Keratinocyte (primary cell): ENCODE results near the gene DISC1. TPM values are rescaled to one million over a fixed set of nuclear protein-coding genes. Genes with fewer than 3 reads are reported as not detected.

ENCODE experiments used
- DNase-seq: peaks from one replicate; pipeline ENCODE4 v3.0.0-alpha.2; 2011; ENCODE audit warnings: low read depth, missing footprints, low spot score
- FAIRE-seq: peaks from 2 replicates; lab custom pipeline; 2011; peaks lifted over from hg19 to GRCh38; lab: Jason Lieb, UNC
- H2AFZ ChIP-seq: 2 replicates; pipeline ENCODE4 v1.6.0; 2012; ENCODE audit warnings: low read length, control low read depth, inconsistent platforms; ENCODE audit not compliant: control insufficient read depth
- H3K27ac ChIP-seq: 2 replicates; pipeline ENCODE4 v1.5.1; 2011; ENCODE audit warnings: low read length; ENCODE audit not compliant: control insufficient read depth, insufficient read depth
- H3K27me3 ChIP-seq: 3 replicates; pipeline ENCODE4 v1.6.0; 2011; ENCODE audit warnings: low read length; ENCODE audit not compliant: control insufficient read depth, insufficient read depth; ENCODE audit errors: extremely low read depth
- H3K36me3 ChIP-seq, 2 experiments: 2 replicates in 1 of 2; 3 replicates in 1 of 2; pipeline ENCODE4 v1.5.1; 2011; ENCODE audit warnings: low read length in 2 of 2, mild to moderate bottlenecking in 1 of 2; ENCODE audit not compliant: control insufficient read depth in 2 of 2, insufficient read depth in 2 of 2; ENCODE audit errors: extremely low read depth in 1 of 2
- H3K4me1 ChIP-seq: 3 replicates; pipeline ENCODE4 v1.5.1; 2011; ENCODE audit warnings: low read length; ENCODE audit not compliant: control insufficient read depth, insufficient read depth; ENCODE audit errors: extremely low read depth
- H3K4me2 ChIP-seq: 3 replicates; pipeline ENCODE4 v1.6.0; 2011; ENCODE audit warnings: low read depth, low read length; ENCODE audit not compliant: control insufficient read depth, insufficient read depth; ENCODE audit errors: extremely low read depth
- H3K4me3 ChIP-seq, 3 experiments: fragments of 200-600 bp in 1 of 3; sonication (generic) in 1 of 3; 2 replicates in 2 of 3; 3 replicates in 1 of 3; pipeline ENCODE4 v1.5.1; 2011 to 2016; ENCODE audit warnings: low read length in 3 of 3, mild to moderate bottlenecking in 3 of 3, control low read depth in 2 of 3, inconsistent platforms in 1 of 3, low read depth in 1 of 3, mixed read lengths in 1 of 3, mixed run types in 1 of 3, moderate library complexity in 1 of 3; ENCODE audit not compliant: control insufficient read depth in 2 of 3, insufficient read depth in 2 of 3; ENCODE audit errors: extremely low read depth in 1 of 3
- H3K79me2 ChIP-seq: 2 replicates; pipeline ENCODE4 v1.6.0; 2012; ENCODE audit warnings: low read length; ENCODE audit not compliant: control insufficient read depth, insufficient read depth
- H3K9ac ChIP-seq: 3 replicates; pipeline ENCODE4 v1.6.0; 2011; ENCODE audit warnings: low read length; ENCODE audit not compliant: control insufficient read depth, insufficient read depth; ENCODE audit errors: extremely low read depth
- H3K9me1 ChIP-seq: 3 replicates; pipeline ENCODE4 v1.6.0; 2011; ENCODE audit warnings: low read length; ENCODE audit not compliant: control insufficient read depth, insufficient read depth; ENCODE audit errors: extremely low read depth
- H3K9me3 ChIP-seq: 2 replicates; pipeline ENCODE4 v1.5.1; 2012; ENCODE audit warnings: low read depth, low read length; ENCODE audit not compliant: control insufficient read depth
- H4K20me1 ChIP-seq: 3 replicates; pipeline ENCODE4 v1.6.0; 2011; ENCODE audit warnings: low read length; ENCODE audit not compliant: control insufficient read depth, insufficient read depth; ENCODE audit errors: extremely low read depth
- EZH2 ChIP-seq: IDR thresholded peaks from one replicate; pipeline ENCODE4 v1.6.1; 2012; ENCODE audit warnings: inconsistent platforms, mild to moderate bottlenecking, low read length, moderate library complexity
- dilution Hi-C: fragments of 300-500 bp; cut with MboI; formaldehyde crosslinking; loops from one replicate; pipeline ENCODE4 v1.7.0; 2020; ENCODE audit warnings: low sequenced_read_pairs; ENCODE audit not compliant: extremely low pct_ligation_motif_present
- polyA plus RNA-seq, 5 experiments: library from polyadenylated mRNA; depleted of rRNA in 3 of 5; stranded (reverse) in 3 of 5; stranded (forward) in 1 of 5; unstranded in 1 of 5; fragments of >200 nt; gene quantifications; 1 replicate in 1 of 5; 2 replicates in 3 of 5; 3 replicates in 1 of 5; pipeline versions ENCODE4 v1.2.1 to v1.2.3, GENCODE V29; 2011 to 2012; ENCODE audit warnings: missing spikeins in 2 of 5, low read depth in 1 of 5, low replicate concordance in 1 of 5
- TF ChIP-seq, protein P1 (sequence below), 3 experiments: IDR thresholded peaks in 1 of 3; conservative IDR thresholded peaks in 1 of 3; optimal IDR thresholded peaks in 1 of 3; 2 replicates in 2 of 3; 3 replicates in 1 of 3; pipeline versions ENCODE3 to v1.5.1; 2011; ENCODE audit warnings: low read length in 3 of 3, mild to moderate bottlenecking in 3 of 3, moderate library complexity in 2 of 3, control low read depth in 1 of 3, inconsistent platforms in 1 of 3; ENCODE audit not compliant: insufficient read depth in 2 of 3; ENCODE audit errors: extremely low read depth in 1 of 3

Gene DISC1
- polyA plus RNA-seq, 1 donor (not counting 4 experiments of a cell fraction or from before 2014, with no cell fraction given): 0.47 TPM

DNA sequence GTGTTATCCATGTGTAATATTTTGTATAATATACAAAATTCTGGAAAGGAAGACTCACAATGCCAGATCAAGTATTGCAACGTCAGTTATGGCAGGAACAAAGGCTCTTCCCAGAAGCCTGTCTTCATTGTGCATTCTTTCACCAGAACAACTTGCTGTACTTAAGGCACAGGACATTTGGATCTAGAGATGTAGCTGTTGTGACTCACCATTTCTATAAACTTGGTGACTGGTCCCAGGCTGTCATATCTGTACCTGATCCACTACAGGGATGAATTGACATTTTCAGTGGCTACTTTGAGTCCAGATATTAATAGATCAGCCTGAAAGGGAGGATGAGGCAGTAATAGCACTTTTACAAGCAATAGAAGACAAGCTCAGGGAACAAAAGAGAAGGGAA lies 299.8 kb downstream of the DISC1 start:
- Histone ChIP-seq H3K4me3 (no peak overlapping the region), H4K20me1 (no peaks in the 10 kb centered on the region), H3K4me2 (no peak overlapping the region), H2AFZ (no peak overlapping the region), H3K4me1 (peaks cover 23% of the 10 kb centered on the region), H3K79me2 (no peaks in the 10 kb centered on the region), H3K9me3 (no peaks in the 10 kb centered on the region), H3K27me3 (no peaks in the 10 kb centered on the region), H3K36me3 (no peaks in the 10 kb centered on the region), H3K9me1 (no peaks in the 10 kb centered on the region), H3K27ac (no peak overlapping the region), H3K9ac (no peak overlapping the region)
- DNase-seq (no peak), FAIRE-seq (no peak)
- dilution Hi-C loops: no loop called here
- TF ChIP-seq, protein P1, sequence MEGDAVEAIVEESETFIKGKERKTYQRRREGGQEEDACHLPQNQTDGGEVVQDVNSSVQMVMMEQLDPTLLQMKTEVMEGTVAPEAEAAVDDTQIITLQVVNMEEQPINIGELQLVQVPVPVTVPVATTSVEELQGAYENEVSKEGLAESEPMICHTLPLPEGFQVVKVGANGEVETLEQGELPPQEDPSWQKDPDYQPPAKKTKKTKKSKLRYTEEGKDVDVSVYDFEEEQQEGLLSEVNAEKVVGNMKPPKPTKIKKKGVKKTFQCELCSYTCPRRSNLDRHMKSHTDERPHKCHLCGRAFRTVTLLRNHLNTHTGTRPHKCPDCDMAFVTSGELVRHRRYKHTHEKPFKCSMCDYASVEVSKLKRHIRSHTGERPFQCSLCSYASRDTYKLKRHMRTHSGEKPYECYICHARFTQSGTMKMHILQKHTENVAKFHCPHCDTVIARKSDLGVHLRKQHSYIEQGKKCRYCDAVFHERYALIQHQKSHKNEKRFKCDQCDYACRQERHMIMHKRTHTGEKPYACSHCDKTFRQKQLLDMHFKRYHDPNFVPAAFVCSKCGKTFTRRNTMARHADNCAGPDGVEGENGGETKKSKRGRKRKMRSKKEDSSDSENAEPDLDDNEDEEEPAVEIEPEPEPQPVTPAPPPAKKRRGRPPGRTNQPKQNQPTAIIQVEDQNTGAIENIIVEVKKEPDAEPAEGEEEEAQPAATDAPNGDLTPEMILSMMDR (optimal IDR thresholded peaks at IDR 0.05 in 1 of 3, IDR thresholded peaks at IDR 0.05 in 1 of 3, conservative IDR thresholded peaks at IDR 0.05 in 1 of 3; ENCODE audit: extremely low read depth in 1 of 3, insufficient read depth in 2 of 3, low read length in 3 of 3): no peak
- TF ChIP-seq EZH2: no peak

DNA sequence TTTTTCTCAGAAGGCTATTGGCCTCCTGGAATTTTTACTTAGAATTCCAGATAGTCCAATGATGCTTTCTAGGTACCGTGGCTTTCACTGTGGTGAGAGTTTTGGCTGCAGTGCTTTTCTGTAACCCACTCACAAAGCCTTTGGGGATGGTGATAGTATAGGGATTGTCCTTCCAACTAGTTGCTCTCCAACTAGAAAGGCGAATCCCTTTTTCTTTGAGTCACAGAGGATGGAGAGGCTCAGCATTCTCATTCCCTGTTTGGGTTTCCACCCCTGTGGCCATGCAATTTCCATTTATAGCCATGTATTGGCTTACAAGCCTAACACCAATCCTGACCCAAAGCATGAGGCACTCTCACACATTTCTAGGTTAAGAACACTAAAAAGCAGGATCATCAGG lies 300.3 kb downstream of the DISC1 start:
- Histone ChIP-seq H3K27ac (no peak overlapping the region), H2AFZ (no peak overlapping the region), H3K9ac (no peak overlapping the region), H3K4me3 (no peak overlapping the region), H3K4me1 (peaks cover 28% of the 10 kb centered on the region), H3K79me2 (no peaks in the 10 kb centered on the region), H3K27me3 (no peaks in the 10 kb centered on the region), H3K9me3 (peaks cover 2% of the 10 kb centered on the region), H3K36me3 (no peaks in the 10 kb centered on the region), H3K4me2 (no peak overlapping the region), H4K20me1 (no peaks in the 10 kb centered on the region), H3K9me1 (no peaks in the 10 kb centered on the region)
- FAIRE-seq (no peak), DNase-seq (no peak)
- TF ChIP-seq, protein P1 (optimal IDR thresholded peaks at IDR 0.05 in 1 of 3, IDR thresholded peaks at IDR 0.05 in 1 of 3, conservative IDR thresholded peaks at IDR 0.05 in 1 of 3; ENCODE audit: extremely low read depth in 1 of 3, insufficient read depth in 2 of 3, low read length in 3 of 3): no peak
- TF ChIP-seq EZH2: no peak
- dilution Hi-C loops: no loop called here
